Uterus (tissue), 2 donors: Measurements from ENCODE around the gene KCNQ1.

Source experiments
- CTCF ChIP-seq, 4 experiments: fragments of 200-600 bp in 2 of 4; fragments of 450-650 bp in 2 of 4; sonication (generic) in 2 of 4; IDR thresholded peaks; one replicate each; pipeline ENCODE4 v1.5.1; 2016 to 2019; ENCODE audit warnings: antibody characterized with exemption in 4 of 4, mild to moderate bottlenecking in 2 of 4, moderate library complexity in 1 of 4
- POLR2A ChIP-seq, 2 donors: fragments of 450-650 bp; IDR thresholded peaks; one replicate each; pipeline ENCODE4 v1.6.1; 2016; ENCODE audit warnings: antibody characterized with exemption in 2 of 2, mild to moderate bottlenecking in 1 of 2, moderate library complexity in 1 of 2

GRCh38 chr11:2765491-2765890 lies 320.7 kb downstream of the KCNQ1 start:
- TF ChIP-seq CTCF (IDR thresholded peaks at IDR 0.05) (no peak), POLR2A (IDR thresholded peaks at IDR 0.05) (no peak)
